ENCODE measurements around the gene PRKAR2B.

- TF ChIP-seq CTCF (IDR thresholded peaks at IDR 0.05) (no peak), POLR2A (IDR thresholded peaks at IDR 0.05) (no peak)
Observed at GRCh38 chr7:107115762-107116540, 71.4 kb downstream of the PRKAR2B start.

Measured in body of pancreas (tissue), 4 donors.